Common myeloid progenitor, CD34-positive (primary cell): ENCODE measurements around the gene CARTPT. TPM values are rescaled to one million over a fixed set of nuclear protein-coding genes. Genes with fewer than 3 reads are reported as not detected.

Source experiments
- CTCF ChIA-PET: fragments of 350-600 bp; sonication (Branson Sonifier 250); formaldehyde crosslinking; loops from one replicate; lab custom pipeline; 2021; ENCODE audit warnings: antibody characterized with exemption; lab: Charles Lee
- POLR2A ChIA-PET: fragments of 350-600 bp; sonication (Branson Sonifier 250); formaldehyde crosslinking; loops from one replicate; lab custom pipeline; 2021; ENCODE audit warnings: antibody characterized with exemption; lab: Charles Lee
- DNase-seq, 3 donors: peaks; one replicate each; pipeline versions ENCODE4 v3.0.0 to v3.0.0-alpha.2; 2013
- H3K27ac ChIP-seq, 2 experiments: 1 replicate in 1 of 2; 2 replicates in 1 of 2; pipeline ENCODE4 v1.7.0; 2013; ENCODE audit warnings: inconsistent platforms in 2 of 2, low read length in 2 of 2, mild to moderate bottlenecking in 2 of 2, low read depth in 1 of 2, moderate library complexity in 1 of 2; ENCODE audit not compliant: severe bottlenecking in 2 of 2, insufficient read depth in 1 of 2, poor library complexity in 1 of 2
- H3K27me3 ChIP-seq, 5 experiments: replicated peaks in 2 of 5; 1 replicate in 3 of 5; 2 replicates in 2 of 5; pipeline versions ENCODE4 v1.6.1 to v1.7.0; 2013; ENCODE audit warnings: low read length in 4 of 5, mild to moderate bottlenecking in 2 of 5, moderate library complexity in 2 of 5, inconsistent platforms in 1 of 5; ENCODE audit not compliant: insufficient read depth in 5 of 5, control insufficient read depth in 4 of 5
- H3K36me3 ChIP-seq, 4 experiments: 1 replicate in 2 of 4; 2 replicates in 2 of 4; pipeline versions ENCODE4 v1.6.1 to v1.7.0; 2013; ENCODE audit warnings: low read length in 3 of 4, control low read depth in 1 of 4, mild to moderate bottlenecking in 1 of 4; ENCODE audit not compliant: control insufficient read depth in 4 of 4, insufficient read depth in 4 of 4
- H3K4me1 ChIP-seq, 4 experiments: 1 replicate in 3 of 4; 2 replicates in 1 of 4; pipeline versions ENCODE4 v1.6.1 to v1.7.1; 2013; ENCODE audit warnings: low read length in 3 of 4, mild to moderate bottlenecking in 3 of 4, control low read depth in 1 of 4, inconsistent platforms in 1 of 4, moderate library complexity in 1 of 4; ENCODE audit not compliant: control insufficient read depth in 4 of 4, insufficient read depth in 4 of 4; ENCODE audit errors: control extremely low read depth in 1 of 4
- H3K4me3 ChIP-seq, 7 experiments: 1 replicate in 4 of 7; 2 replicates in 3 of 7; pipeline versions ENCODE4 v1.5.1 to v1.7.0; 2013; ENCODE audit warnings: mild to moderate bottlenecking in 7 of 7, low read length in 6 of 7, moderate library complexity in 6 of 7, inconsistent platforms in 2 of 7, low read depth in 2 of 7, control low read depth in 1 of 7; ENCODE audit not compliant: insufficient read depth in 4 of 7, control insufficient read depth in 1 of 7; ENCODE audit errors: extremely low read depth in 1 of 7
- H3K9me3 ChIP-seq, 5 experiments: 1 replicate in 4 of 5; 2 replicates in 1 of 5; pipeline versions ENCODE4 v1.6.1 to v1.7.1; 2013; ENCODE audit warnings: low read length in 4 of 5, mild to moderate bottlenecking in 2 of 5, inconsistent platforms in 1 of 5, low read depth in 1 of 5, moderate library complexity in 1 of 5; ENCODE audit not compliant: control insufficient read depth in 4 of 5, insufficient read depth in 2 of 5; ENCODE audit errors: control extremely low read depth in 1 of 5
- WGBS: methylation state at CpG from one replicate; pipeline ENCODE4 v1.1.5; 2013; ENCODE audit not compliant: insufficient coverage; 5-methylcytosine and 5-hydroxymethylcytosine counted together
- polyA plus RNA-seq: library from polyadenylated mRNA; unstranded; fragments of 120-200 nt; gene quantifications from one replicate; pipeline ENCODE4 v1.2.1, GENCODE V29; 2013

The CARTPT gene
- polyA plus RNA-seq: not detected

GRCh38 chr5:71719063-71719964 lies at the start of gene CARTPT:
TSS of gene CARTPT (plus strand) at chr5:71719275. CDS start at chr5:71719294, 19 bp downstream.
- DNase-seq: peak in 2 of 3 donors; percentile 39 to 46
- WGBS: 7% methylated on average over 60 of the region's 65 CpGs
- POLR2A ChIA-PET: no interaction called here
- no peaks in the 10 kb centered on the region for H3K36me3 ChIP-seq
- H3K27me3 ChIP-seq: peaks cover 20 to 78% (median 38%) of the 10 kb centered on the region in 5 experiments
- no peak within 1 kb of the TSS for H3K27ac ChIP-seq
- peaks cover 0 to 14% (median 2%) of the 10 kb centered on the region in 5 experiments for H3K9me3 ChIP-seq
- no peaks in the 10 kb centered on the region for H3K4me1 ChIP-seq
- no peak within 1 kb of the TSS for H3K4me3 ChIP-seq
- CTCF ChIA-PET: no interaction called here

DNA sequence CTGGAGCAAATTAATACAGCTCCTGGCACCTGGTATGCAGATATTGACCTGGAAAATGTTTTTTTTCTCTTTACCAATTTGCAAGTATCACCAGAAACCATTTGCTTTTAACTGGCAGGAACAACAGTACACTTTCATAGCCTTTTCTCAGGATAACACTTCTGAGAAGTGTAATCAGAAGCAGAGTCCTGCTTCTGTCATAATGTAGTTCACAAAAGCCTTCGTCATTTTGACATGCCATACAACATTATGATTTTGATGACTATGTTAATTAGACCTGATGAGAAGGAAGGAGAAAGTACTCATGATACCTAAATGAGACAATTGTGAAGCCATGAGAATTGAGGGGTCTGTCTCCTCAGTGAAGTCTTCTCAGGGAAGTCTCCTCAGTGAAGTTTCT lies 41.1 kb upstream of the CARTPT start:
- ChIA-PET CTCF (no interaction called here), POLR2A (no interaction called here)
- H3K9me3 ChIP-seq: no peaks in the 10 kb centered on the region
- no peak overlapping the region for H3K4me3 ChIP-seq
- no peaks in the 10 kb centered on the region for H3K4me1 ChIP-seq
- no peak overlapping the region for H3K27ac ChIP-seq
- no peaks in the 10 kb centered on the region for H3K36me3 ChIP-seq
- no peak for DNase-seq
- H3K27me3 ChIP-seq: peaks cover 0 to 3% (median 0%) of the 10 kb centered on the region in 5 experiments
- WGBS: no CpG with 5 or more reads among the region's 1 CpG

- no CpG with 5 or more reads among the region's 5 CpGs for WGBS
- DNase-seq: no peak
- peaks cover 0 to 1% (median 0%) of the 10 kb centered on the region in 5 experiments for H3K27me3 ChIP-seq
- CTCF ChIA-PET: no interaction called here
- no peak overlapping the region for H3K27ac ChIP-seq
- H3K4me1 ChIP-seq: no peaks in the 10 kb centered on the region
- H3K36me3 ChIP-seq: no peaks in the 10 kb centered on the region
- H3K9me3 ChIP-seq: peaks cover 0 to 8% (median 0%) of the 10 kb centered on the region in 5 experiments
- no peak overlapping the region for H3K4me3 ChIP-seq
- POLR2A ChIA-PET: no interaction called here
Observed at GRCh38 chr5:71679714-71680113, 39.4 kb upstream of the CARTPT start.

DNA sequence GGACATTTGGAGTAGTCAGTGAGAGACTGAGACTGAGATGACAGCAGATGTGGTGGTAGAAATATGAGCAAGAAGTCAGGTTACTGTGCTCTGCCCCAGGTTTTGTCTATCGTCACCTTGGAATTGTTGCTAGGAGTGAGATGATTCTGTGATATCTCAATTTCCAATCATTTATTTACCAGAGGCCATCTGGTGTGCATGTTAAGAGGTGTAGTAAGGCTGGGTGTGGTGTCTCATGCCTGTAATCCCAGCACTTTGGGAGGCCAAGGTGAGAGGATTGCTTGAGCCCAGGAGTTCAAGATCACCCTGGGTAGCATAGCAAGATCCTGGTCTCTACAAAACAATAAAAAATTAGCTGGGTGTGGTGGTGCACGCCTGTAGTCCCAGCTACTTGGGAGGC lies 38.6 kb upstream of the CARTPT start:
- ChIA-PET POLR2A (no interaction called here), CTCF (no interaction called here)
- no peak for DNase-seq
- H3K4me1 ChIP-seq: no peaks in the 10 kb centered on the region
- no peaks in the 10 kb centered on the region for H3K36me3 ChIP-seq
- no peak overlapping the region for H3K27ac ChIP-seq
- peaks cover 0 to 9% (median 0%) of the 10 kb centered on the region in 5 experiments for H3K9me3 ChIP-seq
- H3K27me3 ChIP-seq: peaks cover 0 to 1% (median 0%) of the 10 kb centered on the region in 5 experiments
- no peak overlapping the region for H3K4me3 ChIP-seq
- 100% methylated on average over 1 of the region's 2 CpGs for WGBS

DNA sequence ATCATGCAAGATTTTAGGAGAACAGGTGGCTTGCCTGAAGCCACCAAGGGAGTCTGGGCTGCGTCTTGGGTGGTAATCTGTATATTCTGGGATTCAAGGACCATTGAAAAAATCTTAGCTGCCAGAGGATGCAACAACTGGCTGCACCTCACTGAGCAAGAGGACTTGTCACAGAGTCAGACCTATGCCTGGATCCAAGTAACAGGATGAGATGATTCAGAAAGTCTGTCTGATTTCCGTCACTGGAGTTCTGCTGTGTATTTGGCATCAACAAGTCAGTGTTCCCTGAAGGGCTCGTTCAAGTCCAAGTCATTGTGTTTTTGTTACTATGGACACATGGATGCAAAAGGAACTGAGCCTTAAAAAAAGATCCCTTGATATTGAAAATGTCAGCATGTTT lies 37.8 kb upstream of the CARTPT start:
- H3K4me3 ChIP-seq: no peak overlapping the region
- H3K36me3 ChIP-seq: no peaks in the 10 kb centered on the region
- no peak for DNase-seq
- peaks cover 0 to 2% (median 0%) of the 10 kb centered on the region in 5 experiments for H3K27me3 ChIP-seq
- H3K27ac ChIP-seq: no peak overlapping the region
- POLR2A ChIA-PET: no interaction called here
- CTCF ChIA-PET: no interaction called here
- peaks cover 0 to 9% (median 3%) of the 10 kb centered on the region in 5 experiments for H3K9me3 ChIP-seq
- WGBS: 81% methylated on average over 3 of the region's 3 CpGs
- H3K4me1 ChIP-seq: no peaks in the 10 kb centered on the region

DNA sequence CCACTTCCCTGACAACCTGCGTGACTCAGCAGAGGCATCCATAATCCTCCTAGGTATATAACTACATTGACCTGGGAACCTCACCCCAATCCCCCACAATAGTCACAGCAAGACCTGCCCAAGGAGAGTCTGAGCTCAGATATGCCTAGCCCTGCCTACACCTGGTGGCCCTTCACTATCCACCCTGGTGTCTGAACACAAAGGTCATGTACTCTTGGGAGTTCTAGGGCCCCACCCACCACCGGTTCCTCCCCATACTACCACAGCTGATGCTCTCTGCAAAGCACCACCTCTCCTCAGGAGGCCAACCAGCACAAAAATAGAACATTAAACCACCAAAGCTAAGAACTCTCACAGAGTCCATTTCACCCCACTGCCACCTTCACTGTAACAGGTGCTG lies 34.8 kb upstream of the CARTPT start:
- POLR2A ChIA-PET: no interaction called here
- H3K9me3 ChIP-seq: peaks cover 0 to 9% (median 3%) of the 10 kb centered on the region in 5 experiments
- 100% methylated on average over 1 of the region's 2 CpGs for WGBS
- H3K36me3 ChIP-seq: no peaks in the 10 kb centered on the region
- no peak overlapping the region for H3K27ac ChIP-seq
- no peaks in the 10 kb centered on the region for H3K4me1 ChIP-seq
- peaks cover 0 to 2% (median 0%) of the 10 kb centered on the region in 5 experiments for H3K27me3 ChIP-seq
- CTCF ChIA-PET: interaction anchor here (0.8 kb wide), 1 partner anchor 15 kb away, joined by 3 read pairs; no protein-coding TSS in a partner anchor
- no peak overlapping the region for H3K4me3 ChIP-seq
- DNase-seq: no peak

DNA sequence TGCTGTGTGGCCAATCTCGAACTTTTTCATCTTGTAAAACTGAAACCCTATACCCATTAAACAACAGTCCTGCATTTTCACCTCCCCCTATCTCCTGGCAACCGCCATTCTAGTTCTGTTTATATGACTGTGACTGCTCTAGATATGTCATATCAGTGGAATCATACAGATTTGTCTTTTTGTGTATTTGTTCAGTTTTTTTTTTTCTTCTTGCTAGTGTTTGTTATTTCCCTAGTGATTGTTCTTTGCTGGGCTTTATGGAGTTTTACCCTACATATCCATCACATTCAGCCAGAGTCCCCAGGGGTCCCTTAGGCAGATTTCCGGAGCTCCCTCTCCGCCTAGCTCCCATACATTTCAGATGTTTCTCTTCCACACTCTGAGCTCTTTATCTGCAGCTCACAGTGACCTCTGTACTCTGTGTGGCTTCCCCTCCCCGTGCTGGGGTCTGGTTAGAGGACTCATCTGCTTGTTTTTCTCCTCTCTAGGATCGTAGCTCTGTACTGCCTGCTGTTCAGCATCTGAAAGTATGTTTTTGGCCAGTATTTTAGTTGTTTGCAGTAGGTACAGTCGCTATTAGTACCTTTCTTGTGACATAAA lies 25.1 kb upstream of the CARTPT start:
- Histone ChIP-seq H3K4me1 (no peaks in the 10 kb centered on the region), H3K27ac (no peak overlapping the region), H3K9me3 (peaks cover 0 to 3% (median 0%) of the 10 kb centered on the region in 5 experiments), H3K4me3 (no peak overlapping the region), H3K27me3 (peaks cover 0 to 7% (median 0%) of the 10 kb centered on the region in 5 experiments), H3K36me3 (no peaks in the 10 kb centered on the region)
- WGBS: 65% methylated on average over 2 of the region's 7 CpGs
- DNase-seq: peak in 2 of 3 donors; percentile 11 to 18
- ChIA-PET CTCF (no interaction called here), POLR2A (no interaction called here)
